GM18951 (cell line): ENCODE data around the gene ZNF839.
"Not testable (repeated sequence)": the region's sequence is repeated elsewhere in the genome, so short reads cannot be mapped to it uniquely, and the experiment has no call there.

Experiments used
- POLR2A ChIP-seq: IDR thresholded peaks from 4 replicates; pipeline ENCODE4 v1.6.1; 2011; ENCODE audit warnings: mild to moderate bottlenecking; ENCODE audit not compliant: insufficient read length, insufficient read depth; ENCODE audit errors: extremely low read depth
- in situ Hi-C: fragments of 300-500 bp; cut with MboI; formaldehyde crosslinking; loops from one replicate; pipeline ENCODE4 v1.12.0; 2022; ENCODE audit warnings: low sequenced_read_pairs, mixed read lengths, inconsistent platforms; ENCODE audit not compliant: unreplicated experiment

Gene ZNF839

DNA sequence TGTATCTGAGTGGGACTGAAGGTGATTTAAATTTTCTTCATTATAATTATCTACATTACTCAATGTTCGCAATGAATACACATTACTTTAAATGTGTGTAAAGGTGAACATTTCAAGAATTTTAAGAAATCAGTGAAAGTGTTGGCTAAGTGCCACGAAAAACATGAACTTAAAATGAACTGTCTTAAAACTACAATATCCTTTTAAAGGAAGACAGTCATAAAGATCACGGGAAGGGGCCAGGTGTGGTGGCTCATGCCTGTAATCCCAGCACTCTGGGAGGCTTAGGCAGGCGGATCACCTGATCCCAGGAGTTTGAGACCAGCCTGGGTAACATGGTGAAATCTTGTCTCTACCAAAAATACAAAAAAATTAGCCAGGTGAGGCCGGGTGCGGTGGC, 25.8 kb upstream of the ZNF839 start:
- no peak for TF ChIP-seq POLR2A
- in situ Hi-C loops = no loop called here

DNA sequence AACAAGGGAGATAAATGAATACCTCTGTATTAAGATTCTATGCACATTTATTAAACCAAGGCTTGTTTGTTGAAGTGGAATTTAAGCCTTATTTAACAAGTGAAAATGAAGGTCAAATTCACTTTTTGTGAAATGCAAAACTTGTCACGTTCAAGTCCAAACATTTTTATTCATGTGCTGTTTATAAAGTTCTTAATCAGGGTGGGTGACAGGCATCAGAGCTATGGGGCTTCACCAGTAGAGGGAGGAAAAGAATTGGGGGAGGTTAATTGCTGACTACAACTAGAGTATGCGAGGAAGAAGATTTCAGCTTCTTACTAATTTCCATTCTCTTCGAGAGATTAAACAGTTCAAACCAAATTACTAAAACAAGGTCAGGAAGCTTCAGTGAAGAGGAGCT, 24.3 kb upstream of the ZNF839 start:
- no peak for TF ChIP-seq POLR2A
- in situ Hi-C loops = no loop called here

DNA sequence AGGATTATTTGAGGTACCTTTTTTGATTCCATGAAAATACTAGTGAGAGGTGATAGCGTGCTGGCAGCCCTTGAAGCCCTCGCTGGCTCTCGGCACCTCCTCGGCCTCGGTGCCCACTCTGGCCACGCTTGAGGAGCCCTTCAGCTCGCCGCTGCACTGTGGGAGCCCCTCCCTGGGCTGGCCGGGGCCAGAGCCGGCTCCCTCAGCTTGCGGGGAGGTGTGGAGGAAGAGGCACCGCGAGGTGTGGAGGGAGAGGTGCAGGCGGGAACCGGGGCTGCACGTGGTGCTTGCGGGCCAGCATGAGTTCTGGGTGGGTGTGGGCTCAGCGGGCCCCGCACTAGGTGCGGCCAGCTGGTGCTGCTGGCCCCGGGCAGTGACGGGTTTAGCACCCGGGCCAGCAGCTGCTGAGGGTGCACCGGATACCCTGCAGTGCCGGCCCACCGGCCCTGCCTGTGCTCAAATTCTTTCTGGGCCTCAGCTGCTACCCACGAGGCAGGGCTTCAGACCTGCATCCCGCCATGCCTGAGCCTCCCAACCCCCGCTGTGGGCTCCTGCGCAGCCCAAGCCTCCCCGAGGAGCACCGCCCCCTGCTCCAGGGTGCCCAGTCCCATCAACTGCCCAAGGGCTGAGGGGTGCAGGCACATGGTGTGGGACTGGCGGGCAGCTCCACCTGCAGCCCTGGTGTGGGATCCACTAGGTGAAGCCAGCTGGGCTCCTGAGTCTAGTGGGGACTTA, 21.9 kb upstream of the ZNF839 start:
- in situ Hi-C loops = no loop called here
- no peak for TF ChIP-seq POLR2A

- in situ Hi-C loops = not testable (repeated sequence)
These were observed 21.1 kb upstream of the ZNF839 start for GRCh38 chr14:102298303-102299070.

GRCh38 chr14:102303664-102304063, 15.9 kb upstream of the ZNF839 start:
- TF ChIP-seq POLR2A = no peak
- in situ Hi-C loops = loop anchor here (25.0 kb wide), 1 partner anchor 541 kb away; the partner anchor contains the start of gene PPP2R5C

DNA sequence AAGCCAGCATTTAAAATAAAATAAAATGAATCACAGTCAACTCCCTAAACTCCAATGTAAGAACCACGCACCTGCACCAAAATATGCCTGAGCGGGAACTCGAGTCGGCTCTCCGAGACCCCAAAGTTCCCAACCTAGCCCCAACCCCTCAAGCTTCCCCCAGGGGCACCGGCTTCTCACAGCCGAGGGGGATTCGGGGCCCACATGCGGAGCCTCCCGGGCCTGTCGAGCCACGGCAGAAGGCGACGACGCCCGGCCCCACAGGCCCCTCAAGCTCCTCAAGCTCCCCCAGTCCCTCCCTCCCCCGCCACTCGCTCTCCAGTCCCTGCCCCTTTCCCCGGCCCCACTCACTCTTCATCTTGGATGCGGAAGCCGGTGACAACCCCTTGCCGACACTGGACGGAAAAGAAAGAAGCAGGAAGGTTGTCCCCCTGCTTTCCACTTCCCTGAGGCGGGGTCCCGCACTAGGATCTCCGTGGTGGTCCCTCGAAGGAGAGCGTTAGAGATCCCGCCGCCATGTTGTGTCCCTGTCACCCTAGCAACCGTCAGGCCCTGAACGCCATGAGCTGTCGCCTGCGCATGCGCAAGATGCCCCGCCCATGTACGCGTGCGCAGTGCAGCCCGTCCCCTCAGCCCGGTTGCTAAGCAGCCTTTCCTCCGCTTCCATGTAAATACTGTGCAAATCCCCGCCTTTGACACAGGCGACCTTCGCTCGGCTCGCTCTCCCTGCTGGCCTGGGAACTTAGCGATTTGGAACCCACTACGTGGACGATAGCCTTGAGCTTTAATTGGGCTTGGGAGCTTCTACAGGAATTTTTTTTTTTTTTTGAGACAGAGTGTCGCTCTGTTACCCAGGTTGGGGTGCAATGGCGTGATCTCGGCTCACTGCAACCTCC, 14.7 kb upstream of the ZNF839 start, which contains the start of gene MOK:
Gene MOK, minus strand, starts transcription at position 554 of the 896 bp plus-strand sequence. Its CDS starts 196 bp downstream, at position 358.
- peak; percentile 23 for TF ChIP-seq POLR2A
- in situ Hi-C loops = loop anchor here (25.0 kb wide), 1 partner anchor 543 kb away; the partner anchor contains the start of gene PPP2R5C

- in situ Hi-C loops = loop anchor here (10.0 to 25.0 kb wide), 2 partner anchors 350 to 552 kb away; partner anchors contain the start of genes DYNC1H1 and PPP2R5C
- TF ChIP-seq POLR2A = no peak
These were observed 5.1 kb upstream of the ZNF839 start for GRCh38 chr14:102314242-102315011.

GRCh38 chr14:102315121-102315520, 4.4 kb upstream of the ZNF839 start:
- TF ChIP-seq POLR2A = no peak
- in situ Hi-C loops = loop anchor here (10.0 to 25.0 kb wide), 2 partner anchors 350 to 553 kb away; partner anchors contain the start of genes DYNC1H1 and PPP2R5C

- in situ Hi-C loops = loop anchor here (10.0 to 25.0 kb wide), 2 partner anchors 352 to 554 kb away; partner anchors contain the start of genes DYNC1H1 and PPP2R5C
- no peak for TF ChIP-seq POLR2A
These were observed 3.2 kb upstream of the ZNF839 start for GRCh38 chr14:102316338-102316742.

GRCh38 chr14:102316743-102317563, 2.6 kb upstream of the ZNF839 start:
- TF ChIP-seq POLR2A = peak; percentile 30
- in situ Hi-C loops = loop anchor here (10.0 to 25.0 kb wide), 2 partner anchors 352 to 555 kb away; partner anchors contain the start of genes DYNC1H1 and PPP2R5C

- in situ Hi-C loops = loop anchor here (10.0 to 25.0 kb wide), 2 partner anchors 353 to 555 kb away; partner anchors contain the start of genes DYNC1H1 and PPP2R5C
- TF ChIP-seq POLR2A = no peak
These were observed 1.8 kb upstream of the ZNF839 start for GRCh38 chr14:102317564-102318248.
